AG08395 (cell line): ENCODE measurements around the gene CAV1.
A peak's percentile ranks its signal among the peaks of the same experiment; 100 is the strongest.
"Not testable (repeated sequence)": the region's sequence is repeated elsewhere in the genome, so short reads cannot be mapped to it uniquely, and the experiment has no call there.

Source experiments
- DNase-seq: peaks from one replicate; pipeline ENCODE4 v3.0.0; 2012; ENCODE audit warnings: mixed read lengths, low spot score

CAV1 gene

GRCh38 chr7:116582806-116583444 is 58.1 kb downstream of the CAV1 start:
- peak; percentile 89 for DNase-seq

GRCh38 chr7:116583653-116584052 is 58.8 kb downstream of the CAV1 start:
- no peak for DNase-seq

- no peak for DNase-seq
Measured at GRCh38 chr7:116584721-116585120, 59.9 kb downstream of the CAV1 start.

- no peak for DNase-seq
Measured at GRCh38 chr7:116585392-116585791, 60.6 kb downstream of the CAV1 start.

- no peak for DNase-seq
Measured at GRCh38 chr7:116585967-116586366, 61.1 kb downstream of the CAV1 start.

- DNase-seq, result not testable (repeated sequence)
Measured at GRCh38 chr7:116587200-116587599, 62.4 kb downstream of the CAV1 start.

- DNase-seq, result peak; percentile 78
Measured at GRCh38 chr7:116588225-116588624, 63.4 kb downstream of the CAV1 start.

GRCh38 chr7:116588641-116589594 is 64.1 kb downstream of the CAV1 start:
- DNase-seq, result peak; percentile 43

GRCh38 chr7:116591202-116592040 is 66.6 kb downstream of the CAV1 start:
- peak; percentile 37 for DNase-seq

- DNase-seq, result no peak
Measured at GRCh38 chr7:116592041-116592355, 67.2 kb downstream of the CAV1 start.

- DNase-seq, result no peak
Measured at GRCh38 chr7:116592445-116592844, 67.6 kb downstream of the CAV1 start.

GRCh38 chr7:116593359-116594075 is 68.7 kb downstream of the CAV1 start:
- DNase-seq, result no peak

GRCh38 chr7:116595063-116595462 is 70.2 kb downstream of the CAV1 start:
- no peak for DNase-seq

GRCh38 chr7:116597384-116597783 is 72.5 kb downstream of the CAV1 start:
- DNase-seq, result no peak

GRCh38 chr7:116598278-116598677 is 73.4 kb downstream of the CAV1 start:
- peak; percentile 6 for DNase-seq

GRCh38 chr7:116598861-116599260 is 74.0 kb downstream of the CAV1 start:
- DNase-seq, result no peak

GRCh38 chr7:116601426-116601825 is 76.6 kb downstream of the CAV1 start:
- DNase-seq, result no peak

- DNase-seq, result no peak
Measured at GRCh38 chr7:116607299-116607698, 82.5 kb downstream of the CAV1 start.

GRCh38 chr7:116610210-116610609 is 85.4 kb downstream of the CAV1 start:
- no peak for DNase-seq

GRCh38 chr7:116610721-116611120 is 85.9 kb downstream of the CAV1 start:
- no peak for DNase-seq
